HEK293T (cell line): ENCODE measurements around the gene DEPDC1B.

ENCODE experiments used
- ARNT ChIP-seq: fragments of 450-650 bp; IDR thresholded peaks from 2 replicates; pipeline ENCODE4 v1.6.1; 2017; ENCODE audit warnings: mild to moderate bottlenecking
- BHLHE40 ChIP-seq: fragments of 450-650 bp; IDR thresholded peaks from 2 replicates; pipeline ENCODE4 v1.6.1; 2016; ENCODE audit warnings: mild to moderate bottlenecking, moderate library complexity, borderline replicate concordance
- ELF4 ChIP-seq: fragments of 450-650 bp; IDR thresholded peaks from 2 replicates; pipeline ENCODE4 v1.6.1; 2017; ENCODE audit warnings: antibody characterized with exemption
- FOXA1 ChIP-seq: fragments of 450-650 bp; IDR thresholded peaks from 2 replicates; pipeline ENCODE4 v1.6.1; 2016; ENCODE audit warnings: mild to moderate bottlenecking
- LEF1 ChIP-seq: fragments of 450-650 bp; IDR thresholded peaks from 2 replicates; pipeline ENCODE4 v1.6.1; 2017; ENCODE audit warnings: mild to moderate bottlenecking, borderline replicate concordance
- NFRKB ChIP-seq: fragments of 450-650 bp; IDR thresholded peaks from 2 replicates; pipeline ENCODE4 v1.6.1; 2016; ENCODE audit warnings: mild to moderate bottlenecking, moderate library complexity
- SP1 ChIP-seq: fragments of 450-650 bp; IDR thresholded peaks from 2 replicates; pipeline ENCODE4 v1.6.1; 2017
- SUZ12 ChIP-seq: fragments of 450-650 bp; IDR thresholded peaks from 2 replicates; pipeline ENCODE4 v1.6.1; 2016; ENCODE audit warnings: mild to moderate bottlenecking
- TARDBP ChIP-seq: fragments of 450-650 bp; IDR thresholded peaks from 2 replicates; pipeline ENCODE4 v1.6.1; 2016
- TF ChIP-seq, protein P1 (sequence below): fragments of 450-650 bp; IDR thresholded peaks from 2 replicates; pipeline ENCODE4 v1.6.1; 2016

DNA sequence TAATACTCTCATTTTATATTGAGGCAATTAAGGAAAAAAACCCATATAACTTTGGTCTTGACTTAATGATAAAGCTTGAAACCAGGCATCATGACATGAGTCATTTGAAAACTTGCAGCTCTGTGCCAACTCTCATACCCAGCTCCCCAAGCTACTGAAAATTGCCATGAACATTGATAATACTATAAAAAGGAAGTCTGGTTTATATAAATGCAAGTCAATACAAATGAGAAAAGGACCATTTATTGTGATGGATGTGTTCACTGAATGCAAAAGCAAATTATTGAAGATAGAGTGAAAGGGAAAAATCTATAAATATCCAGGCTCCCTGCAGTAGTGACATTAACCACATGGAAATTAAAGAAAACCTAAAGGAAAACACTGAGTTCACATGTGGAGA is 116.3 kb downstream of the DEPDC1B start:
- TF ChIP-seq SP1 (no peak), BHLHE40 (no peak), FOXA1 (no peak), ELF4 (no peak), ARNT (no peak), SUZ12 (no peak), NFRKB (no peak), LEF1 (no peak), TARDBP (no peak)
- TF ChIP-seq, protein P1, sequence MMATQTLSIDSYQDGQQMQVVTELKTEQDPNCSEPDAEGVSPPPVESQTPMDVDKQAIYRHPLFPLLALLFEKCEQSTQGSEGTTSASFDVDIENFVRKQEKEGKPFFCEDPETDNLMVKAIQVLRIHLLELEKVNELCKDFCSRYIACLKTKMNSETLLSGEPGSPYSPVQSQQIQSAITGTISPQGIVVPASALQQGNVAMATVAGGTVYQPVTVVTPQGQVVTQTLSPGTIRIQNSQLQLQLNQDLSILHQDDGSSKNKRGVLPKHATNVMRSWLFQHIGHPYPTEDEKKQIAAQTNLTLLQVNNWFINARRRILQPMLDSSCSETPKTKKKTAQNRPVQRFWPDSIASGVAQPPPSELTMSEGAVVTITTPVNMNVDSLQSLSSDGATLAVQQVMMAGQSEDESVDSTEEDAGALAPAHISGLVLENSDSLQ: no peak
